ENCODE results near the gene SPATC1L. TPM values are rescaled to one million over a fixed set of nuclear protein-coding genes. Genes with fewer than 3 reads are reported as not detected.

SPATC1L gene
- total RNA-seq, 1 experiment from 2014 or later = 12.7 TPM

GRCh38 chr21:46165098-46165497, 19.2 kb downstream of the SPATC1L start:
- no peak for DNase-seq (ENCODE audit: low spot score)

DNA sequence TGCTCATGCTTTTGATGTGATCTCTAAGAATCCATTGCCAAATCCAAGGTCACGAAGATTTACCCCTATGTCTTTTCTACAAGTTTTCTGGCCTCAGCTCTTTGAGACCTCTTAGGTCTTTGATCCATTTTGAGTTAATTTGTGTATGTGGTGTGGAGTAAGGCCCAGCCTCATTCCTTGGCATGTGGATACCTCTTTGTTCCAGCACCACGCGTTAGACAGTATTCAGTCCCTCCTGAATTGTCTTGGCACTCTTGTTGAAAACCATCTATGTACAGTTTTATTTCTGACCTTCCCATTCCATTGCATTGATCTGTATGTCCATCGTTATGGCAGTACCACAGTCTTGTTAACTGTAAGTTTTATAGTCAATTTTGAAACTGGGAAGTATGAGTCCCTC, 20.9 kb downstream of the SPATC1L start:
- DNase-seq (ENCODE audit: low spot score) = no peak

DNA sequence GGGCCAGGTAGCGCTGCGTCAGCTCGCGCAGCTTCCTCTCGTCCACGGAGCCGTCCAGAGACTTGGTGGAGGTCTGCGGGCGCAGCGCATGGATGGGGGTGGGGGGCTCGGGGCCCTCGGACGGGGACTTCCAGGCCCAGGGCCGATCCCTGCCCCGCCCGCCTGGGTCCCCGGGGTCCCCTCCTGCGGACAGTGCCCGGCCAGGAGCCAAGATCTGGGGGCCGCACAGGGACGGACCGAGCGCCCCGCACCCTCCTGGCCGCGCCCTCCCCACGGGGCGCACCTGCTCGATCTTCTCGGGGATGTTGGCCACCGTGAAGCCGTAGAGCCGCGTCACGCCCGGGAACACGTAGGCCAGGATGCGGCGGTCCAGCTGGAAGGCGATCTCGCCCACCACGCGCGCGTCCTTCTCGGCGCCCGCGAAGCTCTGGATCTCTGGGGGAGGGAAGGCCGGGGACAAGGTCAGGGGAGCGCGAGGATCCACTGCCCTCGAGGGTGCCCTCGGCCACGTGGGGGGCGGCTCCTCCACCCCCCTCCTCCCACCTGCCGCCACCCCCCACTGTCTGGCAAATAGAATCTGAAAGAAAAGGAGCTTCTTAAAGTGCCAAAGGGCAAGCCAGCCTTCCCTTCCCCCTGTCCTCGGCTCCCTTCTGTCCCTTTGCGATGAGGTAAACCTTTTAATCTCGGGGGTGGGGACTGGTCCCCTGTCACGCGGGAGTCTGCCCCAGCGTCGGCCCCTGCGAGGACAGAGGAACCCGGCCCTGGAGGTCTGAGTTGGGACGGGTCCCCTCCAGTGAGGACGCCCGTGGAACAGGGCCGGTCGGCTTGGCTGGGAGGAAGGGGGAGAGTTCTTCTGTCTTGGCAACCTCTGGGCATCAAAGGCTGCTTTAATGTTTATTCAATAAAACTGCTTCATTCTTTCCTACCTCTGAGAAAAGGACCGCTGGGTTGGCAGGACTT, 22.3 kb downstream of the SPATC1L start:
- no peak for DNase-seq (ENCODE audit: low spot score)

DNA sequence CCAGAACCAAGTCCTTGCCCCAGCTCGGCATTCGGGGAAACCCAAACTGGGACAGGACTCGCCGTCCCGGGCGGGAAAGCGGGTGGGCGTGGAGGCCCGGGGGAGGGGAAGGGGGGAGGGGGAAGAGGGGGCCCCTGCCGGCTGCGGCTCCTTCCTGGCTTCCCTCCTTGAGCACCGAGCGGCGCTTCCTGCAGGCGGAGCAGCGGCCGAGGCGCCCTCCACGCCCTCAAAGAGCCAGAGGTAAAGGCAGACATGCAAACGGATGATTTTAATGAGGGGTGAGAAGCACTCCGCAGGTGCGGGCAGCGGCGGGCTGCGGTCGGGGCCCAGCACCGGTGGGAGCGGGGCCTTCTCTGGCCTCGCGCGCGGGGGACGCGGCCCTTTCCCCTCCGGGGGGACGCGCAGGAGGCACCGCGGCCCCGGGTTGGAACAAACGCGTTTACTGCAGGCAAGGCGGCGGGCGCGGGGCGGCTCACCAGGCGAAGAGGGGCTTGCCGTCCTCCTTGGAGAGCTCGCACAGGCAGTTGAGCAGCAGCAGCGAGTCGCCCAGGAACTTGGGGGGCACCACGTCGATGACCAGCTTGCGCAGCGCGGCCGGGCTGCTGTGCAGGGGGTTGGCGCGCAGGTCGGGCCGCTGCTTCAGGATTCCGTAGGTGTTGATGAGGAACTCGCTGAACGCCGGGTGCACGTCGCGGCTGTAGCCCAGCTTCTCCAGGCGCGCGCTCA, 23.2 kb downstream of the SPATC1L start:
- DNase-seq (ENCODE audit: low spot score) = no peak

DNA sequence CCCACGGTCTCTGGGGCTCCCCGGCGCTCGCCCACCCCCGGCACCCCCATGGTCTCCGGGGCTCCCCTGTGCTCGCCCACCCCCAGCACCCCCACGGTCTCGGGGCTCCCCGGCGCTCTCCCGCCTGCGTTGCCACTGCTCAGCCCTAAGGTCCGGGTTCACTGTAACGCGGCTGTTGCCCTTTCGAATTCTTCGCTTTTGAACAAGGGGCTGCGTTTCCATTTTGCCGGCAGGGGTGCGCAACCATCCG, 23.7 kb downstream of the SPATC1L start:
- no peak for DNase-seq (ENCODE audit: low spot score)

- no peak for DNase-seq (ENCODE audit: low spot score)
Observed at GRCh38 chr21:46159841-46160656, 24.2 kb downstream of the SPATC1L start.

GRCh38 chr21:46159390-46159789, 24.9 kb downstream of the SPATC1L start:
- DNase-seq (ENCODE audit: low spot score) = no peak

GRCh38 chr21:46158666-46159300, 25.5 kb downstream of the SPATC1L start:
- DNase-seq (ENCODE audit: low spot score) = no peak

DNA sequence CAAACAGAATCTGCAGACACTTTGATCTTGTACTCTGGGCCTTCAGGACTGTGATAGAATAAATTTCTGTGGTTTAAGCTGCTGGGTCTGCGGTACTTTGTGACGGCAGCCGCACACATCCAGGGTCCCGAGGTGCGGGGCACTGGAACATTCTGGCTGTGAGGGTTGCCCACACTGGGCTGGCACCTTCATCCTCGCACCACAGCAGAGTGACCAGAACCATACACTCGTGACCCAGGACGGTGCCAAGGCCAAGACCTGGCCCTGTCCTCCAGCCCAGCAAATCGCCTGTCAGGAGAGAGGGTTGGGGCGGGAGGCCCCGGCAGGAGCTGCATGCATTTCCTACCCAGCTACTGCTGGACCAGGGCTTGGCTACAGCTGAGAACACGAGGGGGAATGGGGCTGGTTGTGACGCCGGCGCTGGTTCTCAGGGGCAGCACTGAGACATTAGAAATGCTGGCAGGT, 26.2 kb downstream of the SPATC1L start:
- no peak for DNase-seq (ENCODE audit: low spot score)

DNA sequence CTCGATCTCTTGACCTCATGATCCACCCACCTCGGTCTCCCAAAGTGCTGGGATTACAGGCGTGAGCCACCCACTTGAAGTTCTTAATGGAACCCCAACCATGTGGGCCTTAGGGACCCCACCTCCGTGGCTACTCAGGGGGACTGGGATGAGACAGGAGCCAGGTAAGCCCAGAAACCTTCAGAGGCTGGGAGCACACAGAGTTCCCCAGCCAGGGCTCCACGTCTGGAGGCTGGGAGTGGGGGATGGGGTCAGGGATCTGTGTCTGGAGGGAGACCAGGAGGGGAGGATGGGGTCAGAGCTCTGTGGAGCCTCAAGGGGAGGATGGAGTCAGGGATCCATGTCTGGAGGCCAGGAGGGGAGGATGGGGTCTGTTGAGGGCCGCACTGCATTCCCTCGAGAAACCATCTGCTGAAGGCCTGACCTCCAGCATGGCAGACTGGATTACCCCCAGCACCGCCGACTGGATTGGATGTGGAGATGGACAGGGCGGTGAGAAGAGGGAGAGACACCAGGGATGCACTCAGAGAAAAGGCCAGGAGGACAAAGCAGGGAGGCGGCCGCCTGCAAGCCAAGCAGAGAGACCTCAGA, 26.8 kb downstream of the SPATC1L start:
- no peak for DNase-seq (ENCODE audit: low spot score)

- DNase-seq (ENCODE audit: low spot score) = no peak
Observed at GRCh38 chr21:46156678-46157077, 27.6 kb downstream of the SPATC1L start.

DNA sequence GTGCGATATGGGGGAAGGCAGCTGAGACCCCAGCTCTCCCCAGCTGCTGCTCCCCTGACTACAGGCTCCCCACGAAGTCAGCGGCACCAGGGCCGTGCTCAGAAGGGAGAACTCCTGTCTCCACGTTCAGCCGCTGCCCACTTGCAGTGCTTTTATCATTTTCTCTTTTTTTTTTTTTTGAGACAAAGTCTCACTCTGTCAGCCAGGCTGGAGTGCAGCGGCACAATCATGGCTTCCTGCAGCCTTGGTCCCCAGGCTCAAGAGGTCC, 27.9 kb downstream of the SPATC1L start:
- DNase-seq (ENCODE audit: low spot score) = no peak

DNA sequence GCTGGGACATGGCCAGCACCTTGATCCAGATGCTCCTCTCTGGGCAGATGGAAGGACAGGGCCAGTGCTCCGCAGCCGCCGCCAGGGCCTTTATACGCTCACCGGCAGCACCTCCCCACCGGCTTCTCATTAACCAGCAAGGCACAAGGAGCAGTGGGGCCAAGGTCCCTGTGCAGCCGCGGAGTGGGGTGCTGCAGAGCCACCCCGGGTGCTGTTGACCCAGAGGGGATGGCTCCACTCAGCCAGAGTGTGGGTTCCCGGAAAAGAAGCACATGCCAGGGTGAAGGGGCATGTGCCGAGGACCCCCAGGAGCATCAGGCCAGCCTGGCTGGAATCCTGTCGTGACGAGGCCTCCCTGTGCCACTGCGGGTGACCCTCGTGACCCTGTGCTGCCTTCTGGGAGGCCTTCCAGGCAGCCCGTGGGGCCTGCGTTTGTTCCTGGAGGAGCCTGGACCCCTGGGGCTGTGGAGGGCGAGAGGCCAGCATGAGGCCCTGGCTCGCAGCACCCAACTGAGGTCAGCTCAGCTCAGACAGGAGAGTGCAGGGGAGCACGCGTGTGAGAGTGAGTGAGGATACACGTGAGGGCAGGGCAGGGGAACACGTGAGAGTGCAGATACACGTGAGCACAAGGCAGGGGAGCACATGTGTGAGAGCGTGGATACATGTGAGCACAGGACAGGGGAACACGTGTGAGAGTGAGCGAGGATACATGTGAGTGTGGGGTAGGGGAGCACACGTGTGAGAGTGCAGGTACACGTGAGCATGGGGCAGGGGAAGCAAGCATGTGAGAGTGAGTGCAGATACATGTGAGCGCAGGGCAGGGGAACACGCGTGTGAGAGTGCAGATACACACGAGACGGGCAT, 28.5 kb downstream of the SPATC1L start, which contains the start of gene FTCD:
Gene FTCD (minus strand): TSS at position 66 of the 864 bp plus-strand sequence. CDS start 56 bp downstream, at position 10.
- no peak for DNase-seq (ENCODE audit: low spot score)

DNA sequence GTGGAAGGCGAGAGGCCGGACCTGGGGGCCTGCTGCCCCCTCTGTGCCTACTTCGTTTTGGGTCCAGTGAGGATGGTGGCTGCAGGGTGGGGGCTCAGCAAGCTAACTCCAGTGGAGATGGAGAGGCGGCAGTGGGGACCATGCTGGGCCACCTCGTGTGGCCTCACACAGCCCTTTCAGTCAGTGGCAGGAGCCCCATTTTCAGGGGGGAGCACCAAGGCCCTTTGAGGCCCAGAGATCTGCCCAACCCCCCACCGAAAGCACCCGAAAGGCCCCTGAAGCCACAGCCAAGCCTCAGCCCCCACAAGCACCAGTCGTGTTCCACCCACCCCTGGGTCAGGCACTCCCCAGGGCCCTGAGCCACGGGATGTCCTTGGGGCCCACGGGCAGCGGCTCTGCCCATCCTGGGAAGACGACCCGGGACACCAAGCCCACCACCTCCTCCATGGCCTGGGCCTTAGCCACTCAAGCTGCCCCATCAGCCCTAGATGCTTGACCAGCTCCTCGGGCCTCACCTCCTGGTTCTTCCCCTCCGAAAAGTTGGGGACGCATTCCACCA, 29.2 kb downstream of the SPATC1L start:
- no peak for DNase-seq (ENCODE audit: low spot score)

GRCh38 chr21:46154155-46154954, 29.9 kb downstream of the SPATC1L start:
- DNase-seq (ENCODE audit: low spot score) = no peak

DNA sequence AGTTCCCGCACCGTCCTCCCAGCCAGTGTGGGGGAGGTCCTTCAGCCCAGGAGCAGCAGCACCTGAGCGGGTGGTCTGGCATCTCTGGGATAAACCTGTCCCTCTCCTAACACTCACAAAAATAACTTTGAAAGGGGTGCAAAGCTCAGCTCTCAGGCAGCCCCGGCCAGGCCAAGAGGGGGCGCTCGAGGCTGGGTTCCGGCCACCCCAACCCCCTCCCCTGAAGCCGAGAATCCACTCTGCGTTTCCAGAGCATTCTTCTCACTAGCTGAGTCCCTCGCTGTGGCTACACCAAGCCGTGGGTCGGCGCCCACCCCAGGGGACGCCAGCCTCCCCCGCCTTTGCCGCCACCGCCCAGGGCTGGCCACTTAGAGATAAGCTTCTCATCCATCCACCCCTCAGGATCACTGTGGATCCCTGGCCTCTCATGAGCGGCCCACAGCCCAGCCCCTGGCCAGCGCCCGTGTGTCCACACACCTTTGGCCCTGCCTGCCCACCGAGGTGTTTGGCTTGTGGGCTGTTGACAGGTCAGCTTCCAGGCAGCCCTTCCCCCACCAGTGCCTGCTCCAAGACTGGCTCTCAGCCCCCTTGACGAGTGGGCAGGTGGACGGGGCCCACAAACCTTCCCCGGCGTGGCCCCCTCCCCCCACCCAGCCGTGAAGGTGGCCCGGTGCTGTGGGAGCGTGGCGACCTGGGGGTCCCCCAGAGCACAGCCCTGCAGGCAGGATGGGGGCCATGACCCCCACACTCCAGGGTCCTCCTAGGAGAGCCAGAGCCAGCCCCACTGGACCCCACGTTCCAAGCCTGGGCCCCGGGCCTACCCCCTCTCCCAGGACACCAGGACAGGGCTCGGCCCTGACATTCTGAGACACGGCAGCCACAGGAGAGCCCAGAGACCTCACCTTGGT, 30.8 kb downstream of the SPATC1L start:
- peak; percentile 29 for DNase-seq (ENCODE audit: low spot score)

DNA sequence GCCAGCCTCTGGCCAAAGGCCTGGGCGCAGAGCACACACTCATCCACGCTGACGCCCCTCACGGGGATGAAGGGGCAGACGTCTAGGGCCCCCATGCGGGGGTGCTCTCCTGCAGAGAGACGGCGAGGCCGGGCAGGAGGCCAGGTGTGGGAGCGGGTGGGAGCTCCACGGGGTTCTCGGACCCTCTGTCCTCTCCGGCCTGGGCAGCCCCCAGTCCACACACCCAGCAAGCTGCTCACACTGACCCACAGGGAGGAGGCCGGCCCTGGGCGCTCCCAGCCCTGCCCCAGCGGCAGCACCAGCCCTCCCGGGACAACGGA, 31.4 kb downstream of the SPATC1L start:
- DNase-seq (ENCODE audit: low spot score) = no peak
